Sigmoid colon (tissue), 4 donors: ENCODE data around the gene SMPD4.
"Not testable (repeated sequence)": the region's sequence is repeated elsewhere in the genome, so short reads cannot be mapped to it uniquely, and the experiment has no call there.

ENCODE experiments used
- CTCF ChIP-seq, 4 experiments: fragments of 450-650 bp in 3 of 4; fragments of 200-600 bp in 1 of 4; IDR thresholded peaks; one replicate each; pipeline ENCODE4 v1.5.1; 2016 to 2019; ENCODE audit warnings: antibody characterized with exemption in 4 of 4, mild to moderate bottlenecking in 3 of 4, moderate library complexity in 2 of 4
- EP300 ChIP-seq, 4 donors: sonication (generic); formaldehyde crosslinking; IDR thresholded peaks; one replicate each; pipeline ENCODE4 v1.6.1; 2017; ENCODE audit warnings: antibody characterized with exemption in 4 of 4
- POLR2A ChIP-seq, 2 donors: fragments of 450-650 bp; IDR thresholded peaks; one replicate each; pipeline ENCODE4 v1.6.1; 2016; ENCODE audit warnings: antibody characterized with exemption in 2 of 2, mild to moderate bottlenecking in 2 of 2, moderate library complexity in 2 of 2

GRCh38 chr2:130191319-130191718 lies 9.9 kb upstream of the SMPD4 start:
- not testable (repeated sequence) for TF ChIP-seq POLR2A, EP300, CTCF (IDR thresholded peaks at IDR 0.05)
